OCI-M2 (cell line): ENCODE data around the gene NXPH1.
"Not testable (repeated sequence)": the region's sequence is repeated elsewhere in the genome, so short reads cannot be mapped to it uniquely, and the experiment has no call there.

Experiments
- DNase-seq: peaks from one replicate; lab custom pipeline; 2025; ENCODE audit not compliant: unreplicated experiment; lab: John Stamatoyannopoulos, UW

NXPH1 gene

GRCh38 chr7:8669501-8669851 is 236.1 kb downstream of the NXPH1 start:
- no peak for DNase-seq

- DNase-seq: no peak
Observed at GRCh38 chr7:8684426-8684825, 251.0 kb downstream of the NXPH1 start.

GRCh38 chr7:8699875-8700624 is 266.6 kb downstream of the NXPH1 start:
- no peak for DNase-seq

GRCh38 chr7:8702807-8703206 is 269.4 kb downstream of the NXPH1 start:
- DNase-seq: no peak

- no peak for DNase-seq
Observed at GRCh38 chr7:8710124-8710523, 276.7 kb downstream of the NXPH1 start.

- no peak for DNase-seq
Observed at GRCh38 chr7:8714791-8715190, 281.4 kb downstream of the NXPH1 start.

- no peak for DNase-seq
Observed at GRCh38 chr7:8719102-8719501, 285.7 kb downstream of the NXPH1 start.

GRCh38 chr7:8724080-8724718 is 290.8 kb downstream of the NXPH1 start:
- DNase-seq: no peak

GRCh38 chr7:8731756-8732155 is 298.3 kb downstream of the NXPH1 start:
- not testable (repeated sequence) for DNase-seq

GRCh38 chr7:8739837-8740236 is 306.4 kb downstream of the NXPH1 start:
- DNase-seq: no peak

GRCh38 chr7:8742837-8743236 is 309.4 kb downstream of the NXPH1 start:
- DNase-seq: no peak

GRCh38 chr7:8747338-8747737 is 313.9 kb downstream of the NXPH1 start:
- DNase-seq: no peak

GRCh38 chr7:8751557-8752231 is 318.3 kb downstream of the NXPH1 start:
- DNase-seq: no peak

- no peak for DNase-seq
Observed at GRCh38 chr7:8753355-8753754, 319.9 kb downstream of the NXPH1 start.

GRCh38 chr7:8761731-8762130 is 328.3 kb downstream of the NXPH1 start:
- no peak for DNase-seq

GRCh38 chr7:8762803-8763202 is 329.4 kb downstream of the NXPH1 start:
- DNase-seq: peak; percentile 77

- DNase-seq: no peak
Observed at GRCh38 chr7:8765374-8765773, 332.0 kb downstream of the NXPH1 start.

- DNase-seq: no peak
Observed at GRCh38 chr7:8773518-8773917, 340.1 kb downstream of the NXPH1 start.

GRCh38 chr7:8778459-8778858 is 345.1 kb downstream of the NXPH1 start:
- no peak for DNase-seq

- DNase-seq: no peak
Observed at GRCh38 chr7:8781166-8781565, 347.8 kb downstream of the NXPH1 start.

GRCh38 chr7:8783229-8783628 is 349.8 kb downstream of the NXPH1 start:
- no peak for DNase-seq

GRCh38 chr7:8785081-8785480 is 351.7 kb downstream of the NXPH1 start:
- no peak for DNase-seq
